EH (cell line): Measurements from ENCODE around the gene TMX4.
"Not testable (repeated sequence)": the region's sequence is repeated elsewhere in the genome, so short reads cannot be mapped to it uniquely, and the experiment has no call there.

Experiments
- DNase-seq: peaks from one replicate; pipeline ENCODE4 v3.0.0-alpha.2; 2015; ENCODE audit warnings: low read depth

TMX4 gene

GRCh38 chr20:7967199-7967844 is 52.2 kb downstream of the TMX4 start:
- peak; percentile 88 for DNase-seq

DNA sequence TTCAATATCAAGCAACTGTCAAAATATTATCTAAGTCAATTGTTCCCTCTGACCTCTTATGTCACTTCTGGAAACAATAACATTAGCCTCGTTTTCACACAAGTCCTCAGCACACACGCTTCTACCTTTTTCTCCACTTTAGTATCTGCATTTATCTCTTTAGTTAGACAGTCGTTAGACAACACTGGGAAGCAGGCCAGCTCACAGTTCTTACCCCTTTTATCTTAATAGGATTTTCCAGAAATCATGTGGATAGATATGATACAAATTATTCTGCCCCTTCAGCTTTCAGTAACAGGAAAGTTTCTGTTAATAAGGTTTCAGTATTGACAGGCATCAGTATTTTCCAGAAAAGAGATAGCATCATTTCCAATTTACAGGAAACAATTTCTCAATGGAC is 53.4 kb downstream of the TMX4 start:
- no peak for DNase-seq

DNA sequence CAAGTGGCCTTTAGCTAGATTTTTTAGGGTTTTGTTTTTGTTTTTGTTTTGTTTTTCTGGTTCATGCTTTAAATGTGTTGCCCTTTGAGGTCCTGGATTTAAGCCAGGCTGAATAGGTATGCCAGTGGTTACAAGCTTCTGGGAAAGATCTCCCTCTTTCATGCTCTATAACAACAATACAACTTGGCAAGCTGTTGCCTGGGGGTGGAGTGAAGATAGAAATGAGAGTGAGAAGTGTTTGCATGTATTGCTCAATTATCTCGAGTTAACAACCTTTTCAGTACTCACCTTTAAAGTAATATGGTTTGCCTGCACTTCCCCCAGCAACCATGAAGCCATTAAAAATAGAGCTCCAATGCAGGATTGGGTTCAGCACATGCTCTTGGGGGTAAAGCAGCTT is 60.1 kb downstream of the TMX4 start:
- DNase-seq: no peak

- not testable (repeated sequence) for DNase-seq
Observed at GRCh38 chr20:7956561-7956960, 63.0 kb downstream of the TMX4 start.

DNA sequence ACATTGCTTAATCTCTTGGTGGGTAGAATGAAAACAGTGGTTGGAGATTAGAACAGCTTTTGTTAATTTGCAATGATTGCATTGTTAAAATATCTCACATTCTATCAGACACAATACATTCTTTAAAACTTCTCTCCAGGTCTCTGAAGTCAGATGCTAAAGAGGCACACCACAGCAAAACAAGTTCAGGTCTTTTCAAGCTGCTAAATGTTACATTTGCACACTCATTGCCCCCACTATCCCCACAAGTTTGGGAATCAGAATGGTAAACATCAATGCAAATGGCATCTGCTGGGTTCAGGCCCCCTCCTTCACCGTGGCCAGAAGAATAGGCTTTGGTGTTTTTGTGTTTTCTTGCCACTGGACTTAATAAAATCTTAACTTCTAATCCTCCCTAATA is 69.2 kb downstream of the TMX4 start:
- DNase-seq: no peak

DNA sequence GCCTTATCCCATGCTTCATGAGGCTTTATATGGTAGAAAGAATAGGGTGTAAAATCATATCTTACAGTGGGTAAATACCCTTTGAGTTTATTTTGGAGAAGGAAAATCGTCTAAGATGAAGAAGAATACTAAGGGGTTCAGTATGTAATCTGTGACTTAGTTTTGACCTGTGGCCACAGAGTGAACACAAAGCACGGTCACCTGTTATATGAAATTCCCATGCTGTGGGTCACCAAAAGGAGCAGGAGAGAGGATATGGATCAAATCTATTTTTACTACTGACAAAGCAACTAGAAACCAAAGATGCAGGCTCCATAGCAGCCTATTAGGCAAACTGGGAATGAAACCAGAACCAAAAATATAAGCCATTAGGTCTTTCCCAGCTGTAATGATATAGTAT is 75.7 kb downstream of the TMX4 start:
- no peak for DNase-seq

- DNase-seq: no peak
Observed at GRCh38 chr20:7940341-7940740, 79.2 kb downstream of the TMX4 start, which contains the start of gene HAO1. Gene HAO1, minus strand, starts transcription at chr20:7940458. Its CDS starts 36 bp downstream, at chr20:7940422.

DNA sequence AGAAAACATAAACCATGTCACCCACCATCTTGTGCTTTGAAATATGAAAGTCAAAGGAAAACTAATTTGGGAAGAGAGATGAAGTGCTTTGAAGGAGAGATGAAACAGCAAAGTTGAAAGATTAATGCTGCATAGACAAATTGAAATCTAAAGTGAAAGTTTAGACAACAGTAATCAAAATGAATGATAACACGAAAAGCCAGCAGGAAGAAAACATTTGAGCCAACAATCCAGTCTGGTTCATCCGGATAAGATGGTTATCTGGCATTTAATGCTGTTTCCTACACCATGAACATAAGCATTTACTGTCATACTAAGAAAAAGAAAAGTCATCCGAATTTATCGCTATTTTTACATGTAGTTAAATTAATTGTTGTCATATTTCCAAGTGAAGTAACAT is 79.9 kb downstream of the TMX4 start:
- DNase-seq: no peak

DNA sequence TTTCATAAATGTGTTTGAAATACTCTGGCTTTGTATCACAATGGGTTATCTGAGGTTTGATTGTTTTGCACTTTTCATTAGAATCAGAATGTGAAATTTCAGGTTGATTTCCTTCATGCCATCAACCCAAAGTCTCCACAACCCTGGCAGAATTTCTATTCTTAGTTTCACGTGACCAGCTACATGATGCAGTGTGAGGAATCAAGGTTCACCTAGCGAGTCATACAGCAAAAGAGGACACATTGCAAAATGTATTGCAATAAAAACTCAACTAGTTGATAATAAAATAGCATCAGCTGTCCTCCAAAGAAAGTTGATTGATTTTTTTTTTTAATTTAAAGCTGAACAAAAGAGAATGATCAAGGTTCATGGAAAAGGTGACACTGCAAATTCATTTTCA is 81.5 kb downstream of the TMX4 start:
- no peak for DNase-seq

DNA sequence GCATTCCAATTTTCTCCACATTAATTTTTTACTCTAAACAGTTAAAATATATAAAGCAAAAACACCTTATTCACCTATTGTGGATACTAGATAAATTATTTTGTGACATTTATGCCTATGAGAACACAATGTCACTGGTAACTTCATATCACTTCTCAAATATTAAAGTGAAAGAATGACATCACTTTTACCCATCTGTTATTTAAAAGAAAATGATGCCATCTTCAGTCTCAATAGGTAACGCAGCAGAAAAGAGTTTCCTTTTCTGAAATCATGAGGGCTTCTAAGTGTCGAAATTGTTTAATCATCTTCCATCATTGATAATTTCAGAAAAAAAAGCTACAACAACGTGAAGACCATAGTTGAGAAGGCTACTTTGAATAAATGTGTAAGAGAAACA is 82.2 kb downstream of the TMX4 start:
- DNase-seq: no peak

GRCh38 chr20:7935027-7935551 is 84.5 kb downstream of the TMX4 start:
- DNase-seq: no peak

- no peak for DNase-seq
Observed at GRCh38 chr20:7933346-7933745, 86.2 kb downstream of the TMX4 start.

- DNase-seq: peak; percentile 11
Observed at GRCh38 chr20:7930343-7930742, 89.2 kb downstream of the TMX4 start.
